Lung (tissue), 12 donors: Measurements from ENCODE around the gene RNF215. TPM values are rescaled to one million over a fixed set of nuclear protein-coding genes. Genes with fewer than 3 reads are reported as not detected.
A peak's percentile ranks its signal among the peaks of the same experiment; 100 is the strongest.

Source experiments
- ATAC-seq: fragments of 200-7000 bp; cut with Tn5 transposase; one replicate; pipeline ENCODE4 v1.9.1; 2020; ENCODE audit warnings: moderate number of reproducible peaks; ENCODE audit not compliant: insufficient read depth, low FRiP score
- DNase-seq, 3 donors: peaks; one replicate each; pipeline ENCODE4 v3.0.0-alpha.2; 2013 to 2017
- H3K27ac ChIP-seq, 2 donors: one replicate each; pipeline ENCODE4 v1.5.1; 2013; ENCODE audit warnings: mild to moderate bottlenecking in 2 of 2, moderate library complexity in 2 of 2, control low read depth in 1 of 2, inconsistent platforms in 1 of 2, low read depth in 1 of 2, low read length in 1 of 2
- H3K27me3 ChIP-seq, 3 donors: one replicate each; pipeline ENCODE4 v1.5.1; 2013; ENCODE audit warnings: low read length in 2 of 3; ENCODE audit not compliant: control insufficient read depth in 3 of 3, insufficient read depth in 3 of 3
- H3K36me3 ChIP-seq, 4 donors: one replicate each; pipeline ENCODE4 v1.5.1; 2013; ENCODE audit warnings: low read length in 4 of 4, mild to moderate bottlenecking in 1 of 4, moderate library complexity in 1 of 4; ENCODE audit not compliant: control insufficient read depth in 4 of 4, insufficient read depth in 4 of 4
- H3K4me1 ChIP-seq, 5 donors: one replicate each; pipeline ENCODE4 v1.5.1; 2013; ENCODE audit warnings: low read length in 5 of 5, mild to moderate bottlenecking in 2 of 5, moderate library complexity in 1 of 5; ENCODE audit not compliant: control insufficient read depth in 5 of 5, insufficient read depth in 5 of 5
- H3K4me3 ChIP-seq: one replicate; pipeline ENCODE4 v1.5.1; 2013; ENCODE audit warnings: mild to moderate bottlenecking, control low read depth, moderate library complexity
- H3K9ac ChIP-seq, 2 donors: one replicate each; pipeline ENCODE4 v1.5.1; 2013; ENCODE audit warnings: low read length in 2 of 2, control low read depth in 1 of 2; ENCODE audit not compliant: insufficient read depth in 1 of 2
- H3K9me3 ChIP-seq, 4 donors: one replicate each; pipeline ENCODE4 v1.5.1; 2013; ENCODE audit warnings: low read length in 3 of 4, mild to moderate bottlenecking in 1 of 4, moderate library complexity in 1 of 4; ENCODE audit not compliant: control insufficient read depth in 4 of 4, insufficient read depth in 3 of 4
- CTCF ChIP-seq: IDR thresholded peaks from 2 replicates; pipeline ENCODE4 v1.5.1; 2012; ENCODE audit warnings: mild to moderate bottlenecking; ENCODE audit errors: control extremely low read depth, extremely low read depth
- WGBS, 2 donors: extraction: QIAGEN DNeasy Blood & Tissue Kit; methylation state at CpG; one replicate each; pipeline ENCODE4 v1.1.7; 2013; 5-methylcytosine and 5-hydroxymethylcytosine counted together
- polyA plus RNA-seq, 2 donors: library from polyadenylated mRNA; stranded (reverse); fragments of 200-250 nt; gene quantifications; one replicate each; pipeline ENCODE4 v1.2.1, GENCODE V29; 2013
- total RNA-seq, 2 donors: library from RNA; depleted of rRNA in 1 of 2; stranded (reverse); fragments of >200 nt in 1 of 2; gene quantifications; one replicate each; pipeline ENCODE4 v1.2.1, GENCODE V29; 2014 to 2021
- donor health status: control.
- donor health status: control.
- donor health status: Bipolar disorder and iron deficiency.
- donor health status: healthy.
- donor health status: DM: yes; HTN: yes; CAD: no.

RNF215 gene
- total and polyA plus RNA-seq, 4 donors, result 8.5 to 19.7 (median 9.6) TPM

GRCh38 chr22:30424534-30425326, 37.5 kb upstream of the RNF215 start:
- Histone ChIP-seq H3K9me3 (no peaks in the 10 kb centered on the region), H3K4me3 (no peak overlapping the region), H3K9ac (peak overlapping the region; percentile 66 to 76), H3K4me1 (peaks cover 11 to 29% (median 17%) of the 10 kb centered on the region in 5 donors), H3K27me3 (no peaks in the 10 kb centered on the region), H3K27ac (peak overlapping the region; percentile 6 to 96), H3K36me3 (peaks cover 0 to 8% (median 1%) of the 10 kb centered on the region in 4 donors)
- ATAC-seq, result no peak
- TF ChIP-seq CTCF, result no peak
- peak in 2 of 3 donors; percentile 39 to 47 for DNase-seq
- WGBS, 2 donors, result 46 to 55% methylated on average over 20 of the region's 20 CpGs

GRCh38 chr22:30423959-30424533, 36.8 kb upstream of the RNF215 start:
- no peaks in the 10 kb centered on the region for H3K9me3 ChIP-seq
- TF ChIP-seq CTCF, result no peak
- peak overlapping the region; percentile 67 for H3K4me3 ChIP-seq
- ATAC-seq (peak; percentile 88), DNase-seq (peak; percentile 100)
- peaks cover 0 to 8% (median 1%) of the 10 kb centered on the region in 4 donors for H3K36me3 ChIP-seq
- H3K4me1 ChIP-seq, result peaks cover 11 to 29% (median 17%) of the 10 kb centered on the region in 5 donors
- no peaks in the 10 kb centered on the region for H3K27me3 ChIP-seq
- peak overlapping the region; percentile 96 to 98 for H3K27ac ChIP-seq
- 1 to 2% methylated on average over 31 of the region's 31 CpGs for WGBS, 2 donors
- H3K9ac ChIP-seq, result peak overlapping the region; percentile 66 to 76

- peak; percentile 36 for ATAC-seq
Measured at GRCh38 chr22:30423301-30423958, 36.2 kb upstream of the RNF215 start.

More at GRCh38 chr22:30423301-30423958, 36.2 kb upstream of the RNF215 start:
- no peak for TF ChIP-seq CTCF
- H3K9me3 ChIP-seq, result no peaks in the 10 kb centered on the region
- peak overlapping the region; percentile 67 for H3K4me3 ChIP-seq
- H3K9ac ChIP-seq, result peak overlapping the region; percentile 15 to 83
- no peaks in the 10 kb centered on the region for H3K27me3 ChIP-seq
- peaks cover 0 to 8% (median 3%) of the 10 kb centered on the region in 4 donors for H3K36me3 ChIP-seq
- peak overlapping the region; percentile 96 to 98 for H3K27ac ChIP-seq
- WGBS, 2 donors, result 0% methylated on average over 45 of the region's 45 CpGs
- H3K4me1 ChIP-seq, result peaks cover 11 to 29% (median 17%) of the 10 kb centered on the region in 5 donors
- DNase-seq, result peak in 1 of 3 donors; percentile 56
